IMR-90 (cell line): ENCODE results near the gene ACOT9. TPM values are rescaled to one million over a fixed set of nuclear protein-coding genes. Genes with fewer than 3 reads are reported as not detected.

ENCODE experiments used
- ATAC-seq: fragments of 200-7000 bp; cut with Tn5 transposase; 2 replicates; pipeline ENCODE4 v1.9.1; 2020; ENCODE audit warnings: low read depth, mild to moderate bottlenecking, moderate library complexity
- BruUV-seq: library from RNA; stranded (reverse); fragments of 400-500 nt; replicated peaks from 2 replicates; lab custom pipeline; 2021; lab: Mats Ljungman, UMichigan
- CTCF ChIA-PET: fragments of 300-600 bp; formaldehyde crosslinking; extraction: SDS; loops from one replicate; lab custom pipeline; 2021; ENCODE audit warnings: antibody characterized with exemption; lab: Yijun Ruan, JAX
- POLR2A ChIA-PET: fragments of 300-600 bp; sonication (Branson Sonifier 250); formaldehyde crosslinking; loops from one replicate; lab custom pipeline; 2022; ENCODE audit warnings: antibody characterized with exemption; ENCODE audit not compliant: unreplicated experiment; lab: Charles Lee
- DNase-seq: peaks from one replicate; pipeline ENCODE4 v3.0.0; 2013
- H2AFZ ChIP-seq: replicated peaks from 2 replicates; pipeline ENCODE3; 2013; ENCODE audit warnings: low read length, mild to moderate bottlenecking; ENCODE audit not compliant: poor library complexity
- H2AK5ac ChIP-seq: 2 replicates; pipeline ENCODE4 v1.6.1; 2013; ENCODE audit warnings: low read depth, low read length, inconsistent platforms
- H2AK9ac ChIP-seq: replicated peaks from 2 replicates; pipeline ENCODE3; 2013; ENCODE audit warnings: mild to moderate bottlenecking, low read depth, low read length, moderate library complexity; ENCODE audit not compliant: poor library complexity
- H2BK120ac ChIP-seq: 2 replicates; pipeline ENCODE4 v1.6.1; 2013; ENCODE audit warnings: low read depth, low read length, inconsistent platforms
- H2BK15ac ChIP-seq: 3 replicates; pipeline ENCODE4 v1.6.1; 2013; ENCODE audit warnings: low read depth, low read length, inconsistent platforms
- H2BK20ac ChIP-seq: 2 replicates; pipeline ENCODE4 v1.6.1; 2013; ENCODE audit warnings: low read depth, mild to moderate bottlenecking, inconsistent platforms, low read length, moderate library complexity
- H2BK5ac ChIP-seq: 2 replicates; pipeline ENCODE4 v1.6.1; 2013; ENCODE audit warnings: mild to moderate bottlenecking, low read depth, low read length, inconsistent platforms; ENCODE audit not compliant: poor library complexity, severe bottlenecking
- H3K14ac ChIP-seq: replicated peaks from 2 replicates; pipeline ENCODE4 v1.6.1; 2013; ENCODE audit warnings: low read depth, low read length, inconsistent platforms
- H3K18ac ChIP-seq: 2 replicates; pipeline ENCODE4 v1.6.1; 2013; ENCODE audit warnings: low read depth, low read length, control low read depth
- H3K23ac ChIP-seq: 2 replicates; pipeline ENCODE4 v1.6.1; 2013; ENCODE audit warnings: low read depth, low read length, inconsistent platforms
- H3K27ac ChIP-seq: 2 replicates; pipeline ENCODE4 v1.5.1; 2013; ENCODE audit warnings: mild to moderate bottlenecking, control low read depth, low read length; ENCODE audit not compliant: insufficient read depth
- H3K27me3 ChIP-seq: 2 replicates; pipeline ENCODE4 v1.6.1; 2013; ENCODE audit warnings: low read length; ENCODE audit not compliant: control insufficient read depth, insufficient read depth
- H3K36me3 ChIP-seq: 2 replicates; pipeline ENCODE4 v1.6.1; 2013; ENCODE audit warnings: low read length, mixed read lengths; ENCODE audit not compliant: control insufficient read depth, insufficient read depth
- H3K4ac ChIP-seq: 2 replicates; pipeline ENCODE4 v1.6.1; 2013; ENCODE audit warnings: low read depth, low read length, inconsistent platforms
- H3K4me1 ChIP-seq: 2 replicates; pipeline ENCODE4 v1.6.1; 2013; ENCODE audit warnings: low read length, mixed read lengths; ENCODE audit not compliant: control insufficient read depth, insufficient read depth
- H3K4me2 ChIP-seq: 2 replicates; pipeline ENCODE4 v1.6.1; 2013; ENCODE audit warnings: low read depth, mild to moderate bottlenecking, control low read depth, low read length, moderate library complexity
- H3K4me3 ChIP-seq: 2 replicates; pipeline ENCODE4 v1.5.1; 2013; ENCODE audit warnings: low read depth, mild to moderate bottlenecking, control low read depth, low read length, moderate library complexity; ENCODE audit not compliant: insufficient read depth
- H3K56ac ChIP-seq: 2 replicates; pipeline ENCODE4 v1.6.1; 2013; ENCODE audit warnings: low read length, inconsistent platforms; ENCODE audit not compliant: insufficient read depth; ENCODE audit errors: extremely low read depth
- H3K79me1 ChIP-seq, 2 experiments: 2 replicates each; pipeline ENCODE4 v1.6.1; 2013; ENCODE audit warnings: low read length in 2 of 2, inconsistent platforms in 1 of 2, low read depth in 1 of 2
- H3K9ac ChIP-seq: 2 replicates; pipeline ENCODE4 v1.6.1; 2013; ENCODE audit warnings: low read depth, low read length, control low read depth
- H3K9me1 ChIP-seq: 2 replicates; pipeline ENCODE4 v1.6.1; 2013; ENCODE audit warnings: low read length, inconsistent platforms; ENCODE audit not compliant: insufficient read depth
- H3K9me3 ChIP-seq: 2 replicates; pipeline ENCODE4 v1.6.1; 2013; ENCODE audit warnings: low read length; ENCODE audit not compliant: control insufficient read depth, insufficient read depth
- H4K20me1 ChIP-seq: 2 replicates; pipeline ENCODE4 v1.6.1; 2013; ENCODE audit warnings: low read length, inconsistent platforms; ENCODE audit not compliant: insufficient read depth
- H4K5ac ChIP-seq: 2 replicates; pipeline ENCODE4 v1.6.1; 2013; ENCODE audit warnings: mild to moderate bottlenecking, low read depth, low read length, control low read depth
- H4K8ac ChIP-seq, 2 experiments: 2 replicates each; pipeline ENCODE4 v1.6.1; 2013; ENCODE audit warnings: low read depth in 2 of 2, low read length in 2 of 2, control low read depth in 1 of 2, inconsistent platforms in 1 of 2
- H4K91ac ChIP-seq: 2 replicates; pipeline ENCODE4 v1.6.1; 2013; ENCODE audit warnings: low read depth, low read length, inconsistent platforms; ENCODE audit not compliant: insufficient read depth
- BHLHE40 ChIP-seq: fragments of 150-350 bp; IDR thresholded peaks from 2 replicates; pipeline ENCODE4 v1.6.1; 2016; ENCODE audit warnings: mild to moderate bottlenecking, low read depth, low read length
- CEBPB ChIP-seq: IDR thresholded peaks from 2 replicates; pipeline ENCODE4 v1.6.1; 2012; ENCODE audit warnings: low read depth, low read length, improper control_type of control experiment
- CHD1 ChIP-seq: IDR thresholded peaks from 2 replicates; pipeline ENCODE4 v1.6.1; 2012; ENCODE audit warnings: low read depth, low read length, improper control_type of control experiment
- CTCF ChIP-seq: conservative IDR thresholded peaks from 2 replicates; pipeline ENCODE4 v1.5.1; 2012; ENCODE audit warnings: mild to moderate bottlenecking, low read depth, low read length, improper control_type of control experiment
- ELK1 ChIP-seq: fragments of 150-350 bp; IDR thresholded peaks from 2 replicates; pipeline ENCODE4 v1.6.1; 2016; ENCODE audit warnings: low read depth, mild to moderate bottlenecking, low read length, moderate library complexity, borderline replicate concordance
- FOS ChIP-seq: fragments of 150-350 bp; IDR thresholded peaks from 2 replicates; pipeline ENCODE4 v1.6.1; 2016; ENCODE audit warnings: low read depth, low read length
- MAFK ChIP-seq: IDR thresholded peaks from 2 replicates; pipeline ENCODE4 v1.6.1; 2012; ENCODE audit warnings: low read depth, low read length, improper control_type of control experiment
- MAZ ChIP-seq: IDR thresholded peaks from 2 replicates; pipeline ENCODE4 v1.6.1; 2012; ENCODE audit warnings: low read depth, mild to moderate bottlenecking, low read length, improper control_type of control experiment, moderate library complexity, borderline replicate concordance
- MXI1 ChIP-seq: IDR thresholded peaks from 2 replicates; pipeline ENCODE4 v1.6.1; 2012; ENCODE audit warnings: low read depth, mild to moderate bottlenecking, low read length, moderate library complexity, borderline replicate concordance
- NFE2L2 ChIP-seq: fragments of 150-350 bp; IDR thresholded peaks from 2 replicates; pipeline ENCODE4 v1.6.1; 2016; ENCODE audit warnings: low read depth, mild to moderate bottlenecking, low read length
- POLR2A ChIP-seq: IDR thresholded peaks from 2 replicates; pipeline ENCODE4 v1.6.1; 2012; ENCODE audit warnings: mild to moderate bottlenecking, low read depth, low read length
- RAD21 ChIP-seq: IDR thresholded peaks from 2 replicates; pipeline ENCODE4 v1.6.1; 2012; ENCODE audit warnings: low read length, improper control_type of control experiment
- RCOR1 ChIP-seq: IDR thresholded peaks from 2 replicates; pipeline ENCODE4 v1.6.1; 2012; ENCODE audit warnings: mild to moderate bottlenecking, low read length, improper control_type of control experiment; ENCODE audit not compliant: insufficient replicate concordance
- RFX5 ChIP-seq: IDR thresholded peaks from 2 replicates; pipeline ENCODE4 v1.8.0; 2012; ENCODE audit warnings: low read depth, mild to moderate bottlenecking, low read length, moderate library complexity
- SMC3 ChIP-seq: fragments of 150-350 bp; IDR thresholded peaks from 2 replicates; pipeline ENCODE4 v1.6.1; 2016; ENCODE audit warnings: low read depth, mild to moderate bottlenecking, antibody characterized with exemption, low read length, moderate library complexity
- USF2 ChIP-seq: fragments of 150-350 bp; IDR thresholded peaks from 2 replicates; pipeline ENCODE4 v1.6.1; 2017; ENCODE audit warnings: mild to moderate bottlenecking, antibody characterized with exemption, low read length, low read depth
- WGBS, 2 experiments: methylation state at CpG; one replicate each; pipeline versions ENCODE4 v1.1.5 to v1.1.7; 2013; ENCODE audit warnings: missing lambda C conversion rate in 2 of 2; ENCODE audit not compliant: insufficient read length in 1 of 2; ENCODE audit errors: extremely low coverage in 2 of 2; 5-methylcytosine and 5-hydroxymethylcytosine counted together
- dilution Hi-C: fragments of 300-500 bp; cut with HindIII; formaldehyde crosslinking; loops from one replicate; pipeline ENCODE4 v1.14.3; 2018; ENCODE audit warnings: low sequenced_read_pairs; ENCODE audit not compliant: unreplicated experiment
- in situ Hi-C: fragments of 300-500 bp; cut with MboI; formaldehyde crosslinking; loops from 3 replicates; pipeline ENCODE4 v1.14.3; 2019; ENCODE audit warnings: low sequenced_read_pairs, inconsistent platforms, mixed read lengths
- intact Hi-C: fragments of 100-400 bp; cut with micrococcal nuclease; formaldehyde crosslinking; loops from 2 replicates; pipeline ENCODE4 v1.10.0; 2022
- polyA plus RNA-seq, 3 experiments: library from polyadenylated mRNA; depleted of rRNA; stranded (reverse); fragments of >200 nt; gene quantifications; 2 replicates each; pipeline ENCODE4 v1.2.3, GENCODE V29; 2012; ENCODE audit warnings: low replicate concordance in 1 of 3
- total RNA-seq: library from RNA; depleted of rRNA; stranded (reverse); fragments of >200 nt; gene quantifications from 2 replicates; pipeline ENCODE4 v1.2.3, GENCODE V29; 2012

The ACOT9 gene
- total and polyA plus RNA-seq, 2 of the 4 experiments (the other 2 are of a cell fraction): 43.5 to 47.3 TPM

- TF ChIP-seq MAZ (no peak), BHLHE40 (no peak), USF2 (no peak), RCOR1 (no peak), CTCF (no peak), RFX5 (no peak), POLR2A (no peak), MAFK (no peak), MXI1 (no peak), SMC3 (no peak), CHD1 (no peak), FOS (no peak), NFE2L2 (no peak), RAD21 (no peak), CEBPB (no peak), ELK1 (no peak)
Measured at GRCh38 chrX:23787745-23788118, 44.7 kb upstream of the ACOT9 start.

More at GRCh38 chrX:23787745-23788118, 44.7 kb upstream of the ACOT9 start:
- H3K4me3 ChIP-seq: no peak overlapping the region
- H3K9me3 ChIP-seq: no peaks in the 10 kb centered on the region
- no peak overlapping the region for H3K56ac ChIP-seq
- H2BK20ac ChIP-seq: no peak overlapping the region
- H4K5ac ChIP-seq: no peak overlapping the region
- H3K9ac ChIP-seq: no peak overlapping the region
- ATAC-seq: no peak
- H2BK15ac ChIP-seq: no peak overlapping the region
- no CpG with 5 or more reads among the region's 2 CpGs for WGBS, 2 experiments
- POLR2A ChIA-PET: no interaction called here
- no peak for DNase-seq
- H3K4me2 ChIP-seq: no peak overlapping the region
- no peak overlapping the region for H3K14ac ChIP-seq
- intact Hi-C loops: no loop called here
- no peak overlapping the region for H3K23ac ChIP-seq
- H3K4me1 ChIP-seq: no peaks in the 10 kb centered on the region
- no peak overlapping the region for H3K18ac ChIP-seq
- H4K91ac ChIP-seq: no peak overlapping the region
- H2AFZ ChIP-seq: no peak overlapping the region
- CTCF ChIA-PET: interaction anchor here (0.6 kb wide), 1 partner anchor 15 kb away, joined by 4 read pairs; no protein-coding TSS in a partner anchor
- H2AK9ac ChIP-seq: no peak overlapping the region
- no peak overlapping the region for H3K27ac ChIP-seq
- peaks cover 2% of the 10 kb centered on the region; the same call in 1 of the 2 replicates for H3K36me3 ChIP-seq
- no peak overlapping the region for H3K4ac ChIP-seq
- no TSS peak for BruUV-seq
- H4K20me1 ChIP-seq: peaks cover 3% of the 10 kb centered on the region; the same call in 1 of the 2 replicates
- no peaks in the 10 kb centered on the region for H3K9me1 ChIP-seq
- H2BK5ac ChIP-seq: no peak overlapping the region
- in situ Hi-C loops: loop anchor here (10.0 kb wide), 1 partner anchor 117 kb away; the partner anchor contains the start of genes APOO and CXorf58
- no peak overlapping the region for H2AK5ac ChIP-seq
- peaks cover 0 to 5% of the 10 kb centered on the region in 2 experiments; a peak in 1 of 4 replicates for H3K79me1 ChIP-seq
- H2BK120ac ChIP-seq: no peak overlapping the region
- H3K27me3 ChIP-seq: no peaks in the 10 kb centered on the region
- H4K8ac ChIP-seq: no peak overlapping the region
- dilution Hi-C loops: no loop called here
